ENCODE results near the gene P2RY4.

P2RY4 gene

DNA sequence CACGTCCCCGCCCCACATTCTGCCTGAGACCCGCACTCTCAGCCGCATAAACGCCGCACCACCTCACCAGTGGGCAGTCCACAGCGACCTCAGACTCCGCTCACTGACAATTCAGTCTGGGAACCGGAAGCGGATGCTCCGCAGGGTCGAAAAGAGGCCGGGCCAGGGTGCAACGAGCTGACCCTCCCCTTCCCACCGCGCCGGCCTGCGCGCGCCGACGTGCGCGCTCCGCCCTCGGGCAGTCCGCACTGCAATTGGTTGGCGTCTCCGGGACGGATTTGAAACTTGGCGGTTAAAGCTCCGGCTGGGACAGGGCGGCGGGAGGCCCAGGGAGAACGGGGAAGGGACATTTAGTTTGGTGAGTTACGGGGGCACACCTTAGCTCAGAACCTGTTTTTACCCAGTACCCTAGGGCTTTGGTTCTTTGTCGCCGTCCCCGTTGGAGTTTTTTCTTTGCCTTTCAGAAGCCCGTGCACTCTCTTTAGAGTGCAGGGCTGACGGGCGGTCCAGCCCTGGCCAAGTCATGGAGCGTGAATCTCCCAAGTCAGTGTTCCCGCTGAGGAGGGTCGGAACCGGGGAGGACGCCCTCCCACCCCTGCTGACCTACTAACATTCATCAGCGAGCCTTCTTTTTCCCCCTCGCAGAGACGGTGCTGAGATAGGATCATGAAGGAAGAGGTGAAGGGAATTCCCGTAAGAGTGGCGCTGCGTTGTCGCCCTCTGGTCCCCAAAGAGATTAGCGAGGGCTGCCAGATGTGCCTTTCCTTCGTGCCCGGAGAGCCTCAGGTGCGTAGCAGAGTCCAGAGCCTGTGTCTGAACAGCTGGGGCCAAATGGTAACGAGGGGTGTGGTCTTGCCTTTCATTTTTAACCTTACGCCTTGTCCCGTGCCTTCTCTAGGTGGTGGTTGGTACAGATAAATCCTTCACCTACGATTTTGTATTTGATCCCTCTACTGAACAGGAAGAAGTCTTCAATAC, 30.1 kb upstream of the P2RY4 start, which contains the start of the genes KIF4A and PDZD11:
Gene KIF4A (plus strand): TSS at position 312 of the 978 bp plus-strand sequence. CDS start 355 bp downstream, at position 667.
Gene PDZD11 (minus strand): TSS at position 135 of the 978 bp plus-strand sequence. CDS start 586 bp downstream, outside the sequence.
- Histone ChIP-seq H3K79me2 (no peaks in the 10 kb centered on the region), H3K4me3 (ENCODE audit: low read depth, low read length) (peak within 1 kb of the TSS; percentile 56), H3K4me2 (ENCODE audit: low read length) (peak within 1 kb of the TSS; percentile 76), H3K36me3 (ENCODE audit: control insufficient read depth, insufficient read depth, low read length) (no peaks in the 10 kb centered on the region), H3K9me3 (ENCODE audit: control insufficient read depth, low read length) (no peaks in the 10 kb centered on the region), H2AFZ (peak within 1 kb of the TSS; percentile 53), H3K9ac (no peak within 1 kb of the TSS), H3K4me1 (no peaks in the 10 kb centered on the region), H3K27ac (peak within 1 kb of the TSS; percentile 33), H3K27me3 (ENCODE audit: control insufficient read depth, insufficient read depth, low read length) (no peaks in the 10 kb centered on the region)
- TF ChIP-seq, protein P1, sequence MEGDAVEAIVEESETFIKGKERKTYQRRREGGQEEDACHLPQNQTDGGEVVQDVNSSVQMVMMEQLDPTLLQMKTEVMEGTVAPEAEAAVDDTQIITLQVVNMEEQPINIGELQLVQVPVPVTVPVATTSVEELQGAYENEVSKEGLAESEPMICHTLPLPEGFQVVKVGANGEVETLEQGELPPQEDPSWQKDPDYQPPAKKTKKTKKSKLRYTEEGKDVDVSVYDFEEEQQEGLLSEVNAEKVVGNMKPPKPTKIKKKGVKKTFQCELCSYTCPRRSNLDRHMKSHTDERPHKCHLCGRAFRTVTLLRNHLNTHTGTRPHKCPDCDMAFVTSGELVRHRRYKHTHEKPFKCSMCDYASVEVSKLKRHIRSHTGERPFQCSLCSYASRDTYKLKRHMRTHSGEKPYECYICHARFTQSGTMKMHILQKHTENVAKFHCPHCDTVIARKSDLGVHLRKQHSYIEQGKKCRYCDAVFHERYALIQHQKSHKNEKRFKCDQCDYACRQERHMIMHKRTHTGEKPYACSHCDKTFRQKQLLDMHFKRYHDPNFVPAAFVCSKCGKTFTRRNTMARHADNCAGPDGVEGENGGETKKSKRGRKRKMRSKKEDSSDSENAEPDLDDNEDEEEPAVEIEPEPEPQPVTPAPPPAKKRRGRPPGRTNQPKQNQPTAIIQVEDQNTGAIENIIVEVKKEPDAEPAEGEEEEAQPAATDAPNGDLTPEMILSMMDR (IDR thresholded peaks at IDR 0.05) = no peak

DNA sequence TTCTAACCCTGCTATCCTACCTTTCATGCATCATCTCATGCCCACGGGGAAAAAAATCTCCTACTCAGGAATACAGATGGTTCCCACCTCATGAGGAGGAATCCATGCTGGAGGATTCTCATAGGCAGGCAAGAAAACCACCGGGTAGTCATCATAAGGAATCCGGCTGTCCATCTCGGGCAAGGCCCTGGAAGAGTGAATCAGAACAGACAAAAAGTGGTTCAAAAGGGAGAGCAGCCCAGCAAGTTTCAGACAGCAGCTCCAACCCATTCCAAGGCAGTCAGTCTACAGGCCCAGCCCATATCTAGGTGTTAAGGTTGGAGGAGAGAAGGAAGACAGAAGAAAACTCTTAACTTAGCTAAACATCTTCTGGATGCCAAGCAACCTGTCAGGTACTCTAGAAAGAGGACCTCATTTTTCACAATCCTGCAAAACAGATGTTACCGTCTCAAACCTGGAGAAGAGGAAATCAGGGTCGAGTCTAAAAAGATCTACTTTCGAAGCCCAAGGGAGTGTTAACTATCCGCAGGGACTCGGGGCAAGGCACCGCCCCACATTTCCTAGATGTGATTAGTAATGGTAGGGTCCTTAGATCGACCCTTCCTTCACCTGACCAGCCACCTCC, 29.3 kb upstream of the P2RY4 start:
- H3K4me2 ChIP-seq (ENCODE audit: low read length) = peak overlapping the region; percentile 76
- no peaks in the 10 kb centered on the region for H3K79me2 ChIP-seq
- TF ChIP-seq, protein P1 (IDR thresholded peaks at IDR 0.05) = no peak
- H3K36me3 ChIP-seq (ENCODE audit: control insufficient read depth, insufficient read depth, low read length) = no peaks in the 10 kb centered on the region
- H3K27me3 ChIP-seq (ENCODE audit: control insufficient read depth, insufficient read depth, low read length) = no peaks in the 10 kb centered on the region
- peak overlapping the region; percentile 56 for H3K4me3 ChIP-seq (ENCODE audit: low read depth, low read length)
- H3K27ac ChIP-seq = peak overlapping the region; percentile 33
- no peaks in the 10 kb centered on the region for H3K4me1 ChIP-seq
- no peaks in the 10 kb centered on the region for H3K9me3 ChIP-seq (ENCODE audit: control insufficient read depth, low read length)
- no peak overlapping the region for H3K9ac ChIP-seq
- H2AFZ ChIP-seq = peak overlapping the region; percentile 53

- no peak within 1 kb of the TSS for H3K4me2 ChIP-seq (ENCODE audit: low read length)
- no peak within 1 kb of the TSS for H2AFZ ChIP-seq
- no peaks in the 10 kb centered on the region for H3K27me3 ChIP-seq (ENCODE audit: control insufficient read depth, insufficient read depth, low read length)
- no peaks in the 10 kb centered on the region for H3K4me1 ChIP-seq
- H3K27ac ChIP-seq = no peak within 1 kb of the TSS
- H3K79me2 ChIP-seq = no peaks in the 10 kb centered on the region
- H3K9ac ChIP-seq = no peak within 1 kb of the TSS
- no peaks in the 10 kb centered on the region for H3K9me3 ChIP-seq (ENCODE audit: control insufficient read depth, low read length)
- TF ChIP-seq, protein P1 (IDR thresholded peaks at IDR 0.05) = no peak
- H3K4me3 ChIP-seq (ENCODE audit: low read depth, low read length) = no peak within 1 kb of the TSS
- H3K36me3 ChIP-seq (ENCODE audit: control insufficient read depth, insufficient read depth, low read length) = no peaks in the 10 kb centered on the region
Observed at GRCh38 chrX:70281951-70282350, 21.9 kb upstream of the P2RY4 start, which contains the start of gene RAB41. Gene RAB41 (plus strand): TSS chrX:70282172. CDS start chrX:70282218, 46 bp downstream.

GRCh38 chrX:70280573-70280972, 20.6 kb upstream of the P2RY4 start:
- Histone ChIP-seq H2AFZ (no peak overlapping the region), H3K9me3 (ENCODE audit: control insufficient read depth, low read length) (no peaks in the 10 kb centered on the region), H3K27ac (no peak overlapping the region), H3K9ac (no peak overlapping the region), H3K36me3 (ENCODE audit: control insufficient read depth, insufficient read depth, low read length) (no peaks in the 10 kb centered on the region), H3K4me3 (ENCODE audit: low read depth, low read length) (no peak overlapping the region), H3K79me2 (no peaks in the 10 kb centered on the region), H3K4me1 (no peaks in the 10 kb centered on the region), H3K27me3 (ENCODE audit: control insufficient read depth, insufficient read depth, low read length) (no peaks in the 10 kb centered on the region), H3K4me2 (ENCODE audit: low read length) (no peak overlapping the region)
- TF ChIP-seq, protein P1 (IDR thresholded peaks at IDR 0.05) = no peak
